NAMALWA (cell line): ENCODE data around the gene RTP3.

ENCODE experiments used
- DNase-seq: peaks from one replicate; pipeline ENCODE4 v3.0.0-alpha.2; 2015; ENCODE audit warnings: low spot score

RTP3 gene

GRCh38 chr3:46497556-46498265 lies at the start of gene RTP3:
Gene RTP3, plus strand, starts transcription at chr3:46497976. Its CDS starts 87 bp downstream, at chr3:46498063.
- DNase-seq, result no peak

GRCh38 chr3:46448721-46449120 lies 49.1 kb upstream of the RTP3 start:
- DNase-seq, result no peak

GRCh38 chr3:46449755-46450552 lies 47.8 kb upstream of the RTP3 start:
- no peak for DNase-seq

- no peak for DNase-seq
Measured at GRCh38 chr3:46453526-46454208, 44.1 kb upstream of the RTP3 start.

- no peak for DNase-seq
Measured at GRCh38 chr3:46454209-46454595, 43.6 kb upstream of the RTP3 start.

- DNase-seq, result no peak
Measured at GRCh38 chr3:46454606-46455005, 43.2 kb upstream of the RTP3 start.

- DNase-seq, result no peak
Measured at GRCh38 chr3:46455231-46456115, 42.3 kb upstream of the RTP3 start.

- no peak for DNase-seq
Measured at GRCh38 chr3:46456118-46456517, 41.7 kb upstream of the RTP3 start.

GRCh38 chr3:46460051-46460450 lies 37.7 kb upstream of the RTP3 start:
- DNase-seq, result no peak

GRCh38 chr3:46462111-46462510 lies 35.7 kb upstream of the RTP3 start:
- DNase-seq, result no peak

- no peak for DNase-seq
Measured at GRCh38 chr3:46462511-46462910, 35.3 kb upstream of the RTP3 start.

GRCh38 chr3:46463120-46463867 lies 34.5 kb upstream of the RTP3 start:
- DNase-seq, result no peak

- no peak for DNase-seq
Measured at GRCh38 chr3:46463868-46464241, 33.9 kb upstream of the RTP3 start.

- DNase-seq, result no peak
Measured at GRCh38 chr3:46464326-46465195, 33.2 kb upstream of the RTP3 start, which contains the start of gene LTF. Gene LTF, minus strand, starts transcription at chr3:46464905. Its CDS starts 38 bp downstream, at chr3:46464867.

- no peak for DNase-seq
Measured at GRCh38 chr3:46465196-46465520, 32.6 kb upstream of the RTP3 start.

- no peak for DNase-seq
Measured at GRCh38 chr3:46466273-46466672, 31.5 kb upstream of the RTP3 start.

- no peak for DNase-seq
Measured at GRCh38 chr3:46466871-46467403, 30.8 kb upstream of the RTP3 start.

- no peak for DNase-seq
Measured at GRCh38 chr3:46467562-46467961, 30.2 kb upstream of the RTP3 start.

- no peak for DNase-seq
Measured at GRCh38 chr3:46468753-46469600, 28.8 kb upstream of the RTP3 start.
